DOHH2 (cell line): ENCODE results near the gene CP.

Experiments used
- H3F3A ChIP-seq: fragments of 200-600 bp; sonication (generic), shearing (Covaris generic); 2 replicates; pipeline ENCODE4 v1.6.0; 2016; ENCODE audit warnings: antibody characterized with exemption, mild to moderate bottlenecking; ENCODE audit not compliant: control insufficient read depth, insufficient read depth
- H3K27ac ChIP-seq: fragments of 200-600 bp; sonication (generic); 2 replicates; pipeline ENCODE4 v1.5.1; 2014; ENCODE audit warnings: low read depth, mild to moderate bottlenecking, low read length, moderate library complexity
- H3K27me3 ChIP-seq: fragments of 200-600 bp; sonication (generic); 2 replicates; pipeline ENCODE4 v1.6.1; 2014; ENCODE audit warnings: mild to moderate bottlenecking, low read length, mixed read lengths; ENCODE audit not compliant: control insufficient read depth
- H3K36me3 ChIP-seq: fragments of 200-600 bp; sonication (generic); 2 replicates; pipeline ENCODE4 v1.6.1; 2014; ENCODE audit warnings: mild to moderate bottlenecking, low read length, moderate library complexity, mixed read lengths; ENCODE audit not compliant: control insufficient read depth
- H3K4me1 ChIP-seq: fragments of 200-600 bp; sonication (generic); 2 replicates; pipeline ENCODE4 v1.6.1; 2014; ENCODE audit warnings: mild to moderate bottlenecking, low read length, mixed read lengths; ENCODE audit not compliant: control insufficient read depth
- H3K4me2 ChIP-seq: fragments of 200-600 bp; sonication (generic); 2 replicates; pipeline ENCODE4 v1.6.0; 2014; ENCODE audit warnings: mild to moderate bottlenecking, low read length, moderate library complexity
- H3K4me3 ChIP-seq: fragments of 200-600 bp; sonication (generic); 2 replicates; pipeline ENCODE4 v1.5.1; 2014; ENCODE audit warnings: mild to moderate bottlenecking, low read length, mixed read lengths
- H3K79me2 ChIP-seq: fragments of 200-600 bp; sonication (generic); 2 replicates; pipeline ENCODE4 v1.6.1; 2014; ENCODE audit warnings: mild to moderate bottlenecking, low read length, mixed read lengths; ENCODE audit not compliant: control insufficient read depth
- H3K9me2 ChIP-seq: fragments of 200-600 bp; sonication (generic); replicated peaks from 2 replicates; pipeline ENCODE4 v1.6.1; 2014; ENCODE audit warnings: mild to moderate bottlenecking, low read length, mixed read lengths; ENCODE audit not compliant: control insufficient read depth
- H3K9me3 ChIP-seq: fragments of 200-600 bp; sonication (generic); 2 replicates; pipeline ENCODE4 v1.6.1; 2014; ENCODE audit warnings: antibody characterized with exemption, low read length, mixed read lengths; ENCODE audit not compliant: control insufficient read depth, insufficient read depth
- H4K20me1 ChIP-seq: fragments of 200-600 bp; sonication (generic); 2 replicates; pipeline ENCODE4 v1.6.0; 2014; ENCODE audit warnings: low read depth, mild to moderate bottlenecking, antibody characterized with exemption, low read length, moderate library complexity; ENCODE audit not compliant: control insufficient read depth, insufficient read depth
- EZH2phosphoT487 ChIP-seq: fragments of 200-600 bp; sonication (generic); IDR thresholded peaks from 2 replicates; pipeline ENCODE4 v1.6.1; 2017; ENCODE audit warnings: borderline replicate concordance, mild to moderate bottlenecking, antibody characterized with exemption, low read length, moderate library complexity, mixed read lengths
- TF ChIP-seq, protein P1 (sequence below): fragments of 200-600 bp; sonication (generic); IDR thresholded peaks from one replicate; pipeline ENCODE4 v1.5.1; 2014; ENCODE audit warnings: antibody characterized with exemption, mild to moderate bottlenecking, low read depth, low read length; ENCODE audit not compliant: poor library complexity, severe bottlenecking

The CP gene

DNA sequence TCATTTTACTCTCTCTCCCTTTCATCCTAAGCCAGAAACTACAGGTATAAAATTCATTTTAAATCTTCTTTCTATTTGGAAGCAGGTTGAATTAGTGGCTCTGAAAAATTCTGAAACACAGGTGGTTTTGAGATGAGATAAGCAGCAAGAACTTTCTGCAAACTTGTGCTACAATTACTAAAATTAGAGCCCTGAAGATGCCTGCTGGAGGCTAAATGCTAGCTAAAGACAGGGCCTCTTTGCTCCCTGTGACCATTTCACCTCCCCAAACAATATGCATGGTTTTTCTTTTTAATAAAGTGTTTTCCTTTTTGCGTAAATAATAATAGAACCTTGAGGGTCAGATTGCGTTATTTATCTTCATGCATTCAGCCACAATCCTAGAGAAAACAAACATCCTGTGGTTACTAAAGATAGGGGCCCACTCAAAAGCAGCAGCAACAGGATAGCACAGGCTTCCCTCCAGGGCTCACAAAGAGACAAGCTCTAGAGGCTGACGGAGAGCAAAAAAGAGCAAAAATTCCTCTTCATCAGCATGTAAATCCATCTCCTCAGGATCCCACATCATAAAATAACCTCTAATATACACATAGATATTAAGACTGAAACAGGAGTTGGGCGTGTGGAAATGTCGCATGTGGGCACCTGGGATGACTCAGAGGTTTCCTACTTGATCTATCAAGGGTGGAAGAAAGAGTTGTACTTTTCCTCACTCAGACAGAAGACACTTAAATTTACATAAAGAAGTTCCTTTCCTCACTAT lies 26.5 kb upstream of the CP start:
- Histone ChIP-seq H3K27me3 (no peaks in the 10 kb centered on the region), H3K27ac (peak overlapping the region; percentile 75), H3K4me3 (peak overlapping the region; percentile 64), H3F3A (peaks cover 14% of the 10 kb centered on the region), H3K9me2 (no peaks in the 10 kb centered on the region), H3K36me3 (no peaks in the 10 kb centered on the region), H3K4me2 (peak overlapping the region; percentile 89), H3K9me3 (no peaks in the 10 kb centered on the region), H3K79me2 (no peaks in the 10 kb centered on the region), H4K20me1 (no peaks in the 10 kb centered on the region), H3K4me1 (peaks cover 90% of the 10 kb centered on the region)
- TF ChIP-seq EZH2phosphoT487, result no peak
- TF ChIP-seq, protein P1, sequence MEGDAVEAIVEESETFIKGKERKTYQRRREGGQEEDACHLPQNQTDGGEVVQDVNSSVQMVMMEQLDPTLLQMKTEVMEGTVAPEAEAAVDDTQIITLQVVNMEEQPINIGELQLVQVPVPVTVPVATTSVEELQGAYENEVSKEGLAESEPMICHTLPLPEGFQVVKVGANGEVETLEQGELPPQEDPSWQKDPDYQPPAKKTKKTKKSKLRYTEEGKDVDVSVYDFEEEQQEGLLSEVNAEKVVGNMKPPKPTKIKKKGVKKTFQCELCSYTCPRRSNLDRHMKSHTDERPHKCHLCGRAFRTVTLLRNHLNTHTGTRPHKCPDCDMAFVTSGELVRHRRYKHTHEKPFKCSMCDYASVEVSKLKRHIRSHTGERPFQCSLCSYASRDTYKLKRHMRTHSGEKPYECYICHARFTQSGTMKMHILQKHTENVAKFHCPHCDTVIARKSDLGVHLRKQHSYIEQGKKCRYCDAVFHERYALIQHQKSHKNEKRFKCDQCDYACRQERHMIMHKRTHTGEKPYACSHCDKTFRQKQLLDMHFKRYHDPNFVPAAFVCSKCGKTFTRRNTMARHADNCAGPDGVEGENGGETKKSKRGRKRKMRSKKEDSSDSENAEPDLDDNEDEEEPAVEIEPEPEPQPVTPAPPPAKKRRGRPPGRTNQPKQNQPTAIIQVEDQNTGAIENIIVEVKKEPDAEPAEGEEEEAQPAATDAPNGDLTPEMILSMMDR, result no peak

DNA sequence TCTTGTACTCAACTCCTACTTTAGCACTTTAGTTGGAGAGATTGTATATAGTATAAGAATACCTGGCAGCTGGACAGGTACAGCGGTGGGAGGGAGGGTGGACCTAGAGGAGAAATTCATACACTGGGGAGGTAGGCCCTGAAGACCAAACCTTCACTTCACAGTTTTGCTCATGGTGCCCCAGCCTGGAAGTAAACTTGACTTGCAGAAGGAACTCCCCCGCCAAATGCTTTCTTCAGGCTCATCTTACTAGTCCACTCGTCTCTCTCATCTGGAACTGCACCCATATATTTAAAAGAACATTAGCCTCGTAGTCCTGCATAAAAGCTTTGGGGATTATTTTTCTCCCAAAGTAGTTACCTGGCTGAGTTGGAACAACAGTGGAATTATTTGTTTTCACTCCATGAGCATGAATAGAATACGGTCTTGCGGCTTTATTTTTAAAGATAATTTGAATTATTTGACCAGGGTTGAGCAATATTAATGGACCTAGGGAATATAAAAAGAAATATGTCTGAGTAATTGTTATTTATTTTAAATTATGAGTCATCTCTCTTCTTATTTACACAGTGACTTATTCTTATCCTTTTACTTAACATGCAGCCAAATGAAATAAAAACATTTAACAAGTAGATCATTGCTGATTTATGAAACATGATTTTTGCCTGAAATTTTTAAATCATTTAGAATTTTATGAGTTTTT lies 25.5 kb upstream of the CP start:
- Histone ChIP-seq H3K9me2 (no peaks in the 10 kb centered on the region), H4K20me1 (no peaks in the 10 kb centered on the region), H3K4me3 (peak overlapping the region; percentile 64; the same call in 1 of the 2 replicates), H3K9me3 (no peaks in the 10 kb centered on the region), H3K27ac (peak overlapping the region; percentile 75), H3K4me2 (peak overlapping the region; percentile 89), H3F3A (peaks cover 14% of the 10 kb centered on the region), H3K4me1 (peaks cover 88% of the 10 kb centered on the region), H3K79me2 (no peaks in the 10 kb centered on the region), H3K27me3 (no peaks in the 10 kb centered on the region), H3K36me3 (no peaks in the 10 kb centered on the region)
- TF ChIP-seq EZH2phosphoT487, result no peak
- TF ChIP-seq, protein P1, result no peak

DNA sequence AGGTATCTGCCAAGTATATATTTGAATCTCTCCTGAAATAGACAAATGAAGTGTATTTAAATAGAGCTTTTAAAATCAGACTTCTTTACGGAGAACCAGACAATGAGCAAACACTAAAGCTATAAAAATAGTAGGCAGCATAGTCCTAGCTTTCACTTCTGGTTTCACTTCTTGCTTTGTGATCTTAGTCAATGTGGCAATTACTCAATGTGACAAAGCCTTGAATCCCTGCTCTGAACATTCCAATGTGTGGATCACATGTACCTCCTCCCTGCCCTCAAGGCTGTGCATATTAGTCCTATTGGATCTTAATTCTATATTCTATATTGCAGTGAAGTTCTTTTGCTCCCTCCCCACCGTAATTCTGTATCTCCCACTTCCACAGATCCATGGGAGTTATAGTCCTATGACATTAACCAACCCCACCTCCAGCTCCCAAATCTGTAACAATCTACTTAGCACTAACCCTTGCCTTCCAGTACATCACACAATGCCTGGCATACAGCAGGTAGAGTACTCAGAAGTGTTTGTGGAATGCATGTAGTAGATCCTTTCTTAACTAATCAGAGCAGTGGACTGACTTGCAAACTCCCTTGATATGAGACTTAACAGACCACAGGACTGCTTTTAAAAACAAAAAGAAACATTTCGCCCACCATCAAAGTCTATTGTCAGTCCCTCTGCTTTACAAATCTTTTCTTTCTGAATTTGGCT lies 24.3 kb upstream of the CP start:
- H3K27ac ChIP-seq, result peak overlapping the region; percentile 81
- no peaks in the 10 kb centered on the region for H3K9me3 ChIP-seq
- no peaks in the 10 kb centered on the region for H4K20me1 ChIP-seq
- no peaks in the 10 kb centered on the region for H3K79me2 ChIP-seq
- no peaks in the 10 kb centered on the region for H3K36me3 ChIP-seq
- H3K9me2 ChIP-seq, result no peaks in the 10 kb centered on the region
- H3F3A ChIP-seq, result peaks cover 14% of the 10 kb centered on the region
- no peaks in the 10 kb centered on the region for H3K27me3 ChIP-seq
- TF ChIP-seq EZH2phosphoT487, result no peak
- TF ChIP-seq, protein P1, result no peak
- peak overlapping the region; percentile 62 for H3K4me3 ChIP-seq
- H3K4me2 ChIP-seq, result peak overlapping the region; percentile 89
- peaks cover 78% of the 10 kb centered on the region for H3K4me1 ChIP-seq
